A204.1 (cell line): ENCODE data around the gene NDUFA12.

ENCODE experiments used
- FAIRE-seq: peaks from 2 replicates; lab custom pipeline; 2012; peaks lifted over from hg19 to GRCh38; lab: Jason Lieb, UNC

Gene NDUFA12

GRCh38 chr12:94938583-94938982, 64.9 kb downstream of the NDUFA12 start:
- FAIRE-seq, result no peak

- no peak for FAIRE-seq
Measured at GRCh38 chr12:94930772-94931171, 72.7 kb downstream of the NDUFA12 start.

- FAIRE-seq, result no peak
Measured at GRCh38 chr12:94930216-94930654, 73.3 kb downstream of the NDUFA12 start.

- no peak for FAIRE-seq
Measured at GRCh38 chr12:94929780-94930179, 73.7 kb downstream of the NDUFA12 start.

GRCh38 chr12:94925729-94926128, 77.8 kb downstream of the NDUFA12 start:
- no peak for FAIRE-seq

GRCh38 chr12:94925206-94925605, 78.3 kb downstream of the NDUFA12 start:
- no peak for FAIRE-seq

GRCh38 chr12:94922561-94922960, 80.9 kb downstream of the NDUFA12 start:
- no peak for FAIRE-seq
